Central memory CD4-positive, alpha-beta T cell (primary cell): ENCODE data around the gene DOCK6.

Experiments
- DNase-seq: peaks from one replicate; pipeline ENCODE4 v3.0.0; 2022

DOCK6 gene

GRCh38 chr19:11278670-11279069, 16.3 kb upstream of the DOCK6 start:
- DNase-seq, result no peak

GRCh38 chr19:11274533-11275086, 12.3 kb upstream of the DOCK6 start:
- DNase-seq, result no peak

DNA sequence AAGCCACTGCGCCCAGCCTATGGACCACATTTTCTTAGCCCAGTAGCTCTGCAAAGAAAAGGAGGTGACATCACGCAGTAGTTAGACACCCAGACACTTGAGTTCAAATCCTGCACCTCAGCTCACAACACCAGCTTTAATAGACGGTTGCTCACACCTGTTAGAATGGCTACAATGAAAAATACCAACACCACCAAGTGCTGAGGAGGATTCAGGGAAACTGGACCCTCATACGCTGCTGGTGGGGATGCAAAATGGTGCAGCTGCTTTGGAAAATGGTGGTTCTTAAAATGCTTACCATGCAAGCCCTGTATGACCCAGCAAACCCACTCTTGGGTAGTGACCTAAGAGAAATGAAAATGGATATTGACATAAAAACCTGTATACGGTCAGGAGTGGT, 11.7 kb upstream of the DOCK6 start:
- DNase-seq, result no peak

- DNase-seq, result no peak
Measured at GRCh38 chr19:11273296-11273695, 11.0 kb upstream of the DOCK6 start.

- no peak for DNase-seq
Measured at GRCh38 chr19:11269408-11269807, 7.1 kb upstream of the DOCK6 start.

GRCh38 chr19:11268783-11269267, 6.5 kb upstream of the DOCK6 start:
- DNase-seq, result no peak

GRCh38 chr19:11267316-11268085, 5.2 kb upstream of the DOCK6 start:
- no peak for DNase-seq

DNA sequence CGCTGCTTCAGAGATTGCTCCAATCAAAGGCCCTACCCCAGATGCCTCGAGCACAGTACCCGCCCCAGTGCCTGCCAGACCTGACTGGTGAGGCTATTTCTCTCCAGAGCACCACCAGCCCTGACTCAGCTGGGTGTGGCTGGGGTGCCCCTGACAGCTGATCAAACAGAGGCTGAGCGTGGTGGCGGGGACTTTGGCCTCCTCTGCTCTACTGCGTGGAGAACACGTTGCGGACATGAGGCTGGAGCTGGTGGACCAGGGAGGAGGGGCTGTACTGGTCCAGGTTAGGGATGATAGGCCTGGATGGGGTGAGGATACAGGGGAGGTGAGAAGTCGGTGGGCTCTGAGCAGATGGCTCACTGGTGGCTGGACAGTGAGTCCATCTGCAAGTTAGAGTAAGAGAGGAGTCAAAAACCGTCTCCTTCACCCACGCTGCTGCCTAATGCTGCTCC, 3.5 kb upstream of the DOCK6 start:
- no peak for DNase-seq

GRCh38 chr19:11265177-11265784, 3.0 kb upstream of the DOCK6 start:
- DNase-seq, result no peak

GRCh38 chr19:11264452-11265176, 2.3 kb upstream of the DOCK6 start:
- DNase-seq, result no peak

DNA sequence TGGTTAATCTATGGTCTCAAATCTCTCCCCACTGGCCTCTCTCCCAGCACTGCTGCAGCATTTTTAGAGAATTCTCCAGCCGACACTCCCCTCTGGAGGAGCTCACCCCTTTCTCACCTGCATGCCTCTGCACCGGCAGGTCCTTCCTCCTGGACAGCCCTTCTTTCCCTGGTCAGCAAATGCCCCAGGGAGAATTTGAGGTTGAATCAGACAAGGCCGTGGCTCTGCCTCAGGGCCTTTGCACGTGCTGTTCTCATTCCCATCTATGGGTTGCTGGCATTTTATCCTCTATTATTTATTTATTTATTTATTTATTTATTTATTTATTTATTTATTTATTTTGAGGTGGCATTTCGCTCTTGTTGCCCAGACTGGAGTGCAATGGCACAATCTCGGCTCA, 1.4 kb upstream of the DOCK6 start:
- DNase-seq, result no peak

- no peak for DNase-seq
Measured at GRCh38 chr19:11261431-11261970, 823 bp downstream of the DOCK6 start.

- no peak for DNase-seq
Measured at GRCh38 chr19:11260996-11261395, 1.3 kb downstream of the DOCK6 start.

DNA sequence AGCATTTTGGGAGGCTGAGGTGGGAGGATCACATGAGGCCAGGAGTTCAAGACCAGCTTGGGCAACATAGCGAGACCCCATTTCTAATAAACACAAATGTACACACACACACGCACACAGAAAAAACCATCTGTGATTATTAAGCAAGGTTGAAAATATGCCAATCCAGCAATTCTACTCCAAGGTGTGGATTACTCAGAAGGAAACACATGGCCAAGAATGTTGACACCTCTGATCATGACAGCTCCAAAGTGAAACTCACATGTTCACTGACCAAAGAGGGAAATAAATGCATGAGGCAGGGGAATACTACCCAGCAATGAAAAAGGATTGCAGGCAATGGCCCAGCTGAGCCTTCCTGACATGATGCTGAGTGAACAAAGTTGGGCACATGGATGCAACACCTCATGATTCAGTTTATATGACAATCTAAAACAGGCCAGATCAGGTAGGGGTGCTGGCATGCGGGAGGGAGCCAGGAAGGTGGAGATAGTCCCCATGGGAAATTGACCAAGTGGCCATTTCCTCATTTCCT, 4.4 kb downstream of the DOCK6 start:
- DNase-seq, result no peak

DNA sequence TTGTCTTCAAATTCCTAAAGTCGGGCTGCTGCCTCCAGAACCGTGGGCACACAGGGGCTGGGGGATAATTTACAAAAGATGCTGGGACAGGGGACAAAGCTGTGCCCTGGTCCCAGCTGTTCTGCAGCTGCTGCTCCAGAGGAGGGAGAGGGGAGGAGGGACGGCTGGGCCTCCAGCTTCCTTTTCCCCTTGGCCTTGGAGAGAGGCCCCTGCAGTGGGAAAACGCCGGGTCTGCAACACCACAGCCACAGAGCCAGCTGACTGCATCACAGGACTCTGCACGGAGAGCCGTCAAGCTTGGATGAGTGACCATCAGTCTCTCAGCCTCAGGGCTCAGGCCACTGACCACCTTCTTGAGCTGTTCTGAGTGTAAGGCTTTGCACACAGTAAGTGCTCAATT, 6.1 kb downstream of the DOCK6 start:
- DNase-seq, result no peak

DNA sequence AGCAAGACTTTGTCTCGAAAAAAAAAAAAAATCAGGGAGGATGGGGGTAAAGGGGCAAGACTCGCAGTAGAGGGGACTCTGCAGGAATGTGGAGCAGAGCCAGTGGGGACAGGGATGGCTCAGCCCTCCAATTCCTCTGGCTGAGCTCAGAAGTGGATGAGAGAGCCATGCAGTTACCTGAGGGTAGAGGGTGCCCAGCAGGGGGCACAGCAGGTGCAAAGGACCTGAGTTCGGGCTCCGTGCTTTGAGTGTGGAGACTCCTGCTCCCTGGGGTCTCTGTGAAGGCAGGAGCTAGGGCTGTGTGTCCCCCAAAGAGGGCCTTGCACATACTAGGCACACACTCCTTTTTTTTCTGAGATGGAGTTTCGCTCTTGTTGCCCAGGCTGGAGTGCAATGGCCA, 7.7 kb downstream of the DOCK6 start:
- no peak for DNase-seq

- no peak for DNase-seq
Measured at GRCh38 chr19:11252665-11253355, 9.5 kb downstream of the DOCK6 start.

GRCh38 chr19:11251650-11252314, 10.5 kb downstream of the DOCK6 start:
- no peak for DNase-seq

- DNase-seq, result no peak
Measured at GRCh38 chr19:11251217-11251616, 11.1 kb downstream of the DOCK6 start.

GRCh38 chr19:11248852-11249251, 13.5 kb downstream of the DOCK6 start:
- no peak for DNase-seq

GRCh38 chr19:11247934-11248333, 14.4 kb downstream of the DOCK6 start:
- DNase-seq, result no peak

GRCh38 chr19:11247391-11247790, 14.9 kb downstream of the DOCK6 start:
- no peak for DNase-seq
